PC-9 (cell line): ENCODE data around the gene GRIK3. TPM values are rescaled to one million over a fixed set of nuclear protein-coding genes. Genes with fewer than 3 reads are reported as not detected.

ENCODE experiments used
- BruUV-seq: library from RNA; stranded (reverse); fragments of 400-500 nt; replicated peaks from 2 replicates; lab custom pipeline; 2021; lab: Mats Ljungman, UMichigan
- CTCF ChIA-PET: fragments of 300-600 bp; sonication (Branson Sonifier 250); formaldehyde crosslinking; loops from one replicate; lab custom pipeline; 2022; ENCODE audit warnings: antibody characterized with exemption; lab: Charles Lee
- POLR2A ChIA-PET: fragments of 300-600 bp; sonication (Branson Sonifier 250); formaldehyde crosslinking; loops from one replicate; lab custom pipeline; 2022; ENCODE audit warnings: antibody characterized with exemption; ENCODE audit not compliant: unreplicated experiment; lab: Charles Lee
- DNase-seq, 2 experiments: peaks; one replicate each; pipeline versions ENCODE4 v3.0.0 to v3.0.0-alpha.2; 2015 to 2022; ENCODE audit warnings: mixed read lengths in 1 of 2
- H2AFZ ChIP-seq: fragments of 200-600 bp; sonication (generic); 2 replicates; pipeline ENCODE4 v1.8.1; 2017; ENCODE audit warnings: antibody characterized with exemption
- H3F3A ChIP-seq: fragments of 200-600 bp; sonication (generic); 2 replicates; pipeline ENCODE4 v1.8.1; 2017; ENCODE audit warnings: antibody characterized with exemption, mild to moderate bottlenecking, low read depth; ENCODE audit not compliant: insufficient read depth
- H3K27ac ChIP-seq: fragments of 200-600 bp; sonication (generic); 2 replicates; pipeline ENCODE4 v1.6.1; 2016; ENCODE audit warnings: mixed run types
- H3K27me3 ChIP-seq: fragments of 200-600 bp; sonication (generic); 2 replicates; pipeline ENCODE4 v1.6.1; 2016; ENCODE audit warnings: low read depth, mixed run types; ENCODE audit not compliant: insufficient read depth
- H3K36me3 ChIP-seq: fragments of 200-600 bp; sonication (generic); 2 replicates; pipeline ENCODE4 v1.6.1; 2016; ENCODE audit warnings: low read depth, mixed run types
- H3K4me1 ChIP-seq: fragments of 200-600 bp; sonication (generic); replicated peaks from 2 replicates; pipeline ENCODE4 v1.6.1; 2016; ENCODE audit warnings: mixed run types; ENCODE audit not compliant: insufficient read depth
- H3K4me2 ChIP-seq: fragments of 200-600 bp; sonication (generic); 2 replicates; pipeline ENCODE4 v1.6.1; 2017; ENCODE audit warnings: mixed run types
- H3K4me3 ChIP-seq: fragments of 200-600 bp; sonication (generic); 2 replicates; pipeline ENCODE4 v1.6.1; 2016; ENCODE audit warnings: mixed run types
- H3K79me2 ChIP-seq: fragments of 200-600 bp; sonication (generic); 2 replicates; pipeline ENCODE4 v1.6.1; 2017; ENCODE audit warnings: low read depth, mixed run types
- H3K9me2 ChIP-seq: fragments of 200-600 bp; sonication (generic); 2 replicates; pipeline ENCODE4 v1.8.1; 2017; ENCODE audit warnings: mild to moderate bottlenecking; ENCODE audit not compliant: insufficient read depth
- H3K9me3 ChIP-seq: fragments of 200-600 bp; sonication (generic); 2 replicates; pipeline ENCODE4 v1.8.1; 2016; ENCODE audit warnings: low read depth; ENCODE audit not compliant: insufficient read depth
- H4K20me1 ChIP-seq: fragments of 200-600 bp; sonication (generic); 2 replicates; pipeline ENCODE4 v1.8.1; 2017; ENCODE audit not compliant: insufficient read depth
- CTCF ChIP-seq: fragments of 200-600 bp; sonication (generic); conservative IDR thresholded peaks from 2 replicates; pipeline ENCODE4 v1.6.1; 2017; ENCODE audit warnings: mixed run types, antibody characterized with exemption, mild to moderate bottlenecking, moderate library complexity
- EZH2 ChIP-seq: fragments of 200-600 bp; sonication (generic); IDR thresholded peaks from 2 replicates; pipeline ENCODE4 v1.8.0; 2017; ENCODE audit warnings: antibody characterized with exemption, low read depth
- intact Hi-C: fragments of 100-400 bp; cut with micrococcal nuclease; formaldehyde crosslinking; loops from one replicate; pipeline ENCODE4 v1.10.0; 2022; ENCODE audit not compliant: unreplicated experiment
- total RNA-seq: library from RNA; stranded (reverse); gene quantifications from 2 replicates; pipeline ENCODE4 v1.2.3, GENCODE V29; 2021

The GRIK3 gene
- total RNA-seq, 1 experiment from 2014 or later: not detected

GRCh38 chr1:36771660-36772284 lies 262.5 kb downstream of the GRIK3 start:
- no peak overlapping the region for H3K4me2 ChIP-seq
- no peaks in the 10 kb centered on the region for H3K4me1 ChIP-seq
- H3K36me3 ChIP-seq: no peaks in the 10 kb centered on the region
- H3K4me3 ChIP-seq: no peak overlapping the region
- H3K27me3 ChIP-seq: peaks cover 78% of the 10 kb centered on the region
- no peaks in the 10 kb centered on the region for H3K79me2 ChIP-seq
- no peaks in the 10 kb centered on the region for H3K9me2 ChIP-seq
- no peaks in the 10 kb centered on the region for H3K9me3 ChIP-seq
- no peak for DNase-seq
- TF ChIP-seq EZH2 (no peak), CTCF (no peak)
- no peaks in the 10 kb centered on the region for H4K20me1 ChIP-seq
- CTCF ChIA-PET: no interaction called here
- no peaks in the 10 kb centered on the region for H3F3A ChIP-seq
- intact Hi-C loops: no loop called here
- BruUV-seq: no TSS peak
- H3K27ac ChIP-seq: no peak overlapping the region
- no peak overlapping the region for H2AFZ ChIP-seq
- POLR2A ChIA-PET: no interaction called here

GRCh38 chr1:36771240-36771639 lies 263.1 kb downstream of the GRIK3 start:
- Histone ChIP-seq H3K27ac (no peak overlapping the region), H4K20me1 (no peaks in the 10 kb centered on the region), H3K4me1 (no peaks in the 10 kb centered on the region), H3F3A (no peaks in the 10 kb centered on the region), H3K9me2 (no peaks in the 10 kb centered on the region), H3K27me3 (peaks cover 74% of the 10 kb centered on the region), H3K4me3 (no peak overlapping the region), H3K79me2 (no peaks in the 10 kb centered on the region), H3K9me3 (no peaks in the 10 kb centered on the region), H3K4me2 (no peak overlapping the region), H3K36me3 (no peaks in the 10 kb centered on the region), H2AFZ (no peak overlapping the region)
- POLR2A ChIA-PET: no interaction called here
- no TSS peak for BruUV-seq
- CTCF ChIA-PET: no interaction called here
- no peak for DNase-seq
- intact Hi-C loops: no loop called here
- no peak for TF ChIP-seq EZH2

- Histone ChIP-seq H3K4me3 (no peak overlapping the region), H2AFZ (no peak overlapping the region), H3K4me1 (no peaks in the 10 kb centered on the region), H3K9me3 (no peaks in the 10 kb centered on the region), H3K27me3 (peaks cover 63% of the 10 kb centered on the region), H4K20me1 (no peaks in the 10 kb centered on the region), H3K27ac (no peak overlapping the region), H3K36me3 (no peaks in the 10 kb centered on the region), H3K9me2 (no peaks in the 10 kb centered on the region), H3F3A (no peaks in the 10 kb centered on the region), H3K79me2 (no peaks in the 10 kb centered on the region), H3K4me2 (no peak overlapping the region)
- no TSS peak for BruUV-seq
- TF ChIP-seq EZH2: no peak
- no peak for TF ChIP-seq CTCF
- ChIA-PET POLR2A (no interaction called here), CTCF (no interaction called here)
- no peak for DNase-seq
- intact Hi-C loops: no loop called here
Observed at GRCh38 chr1:36769886-36770830, 264.2 kb downstream of the GRIK3 start.
